Aorta (tissue), 5 donors: Measurements from ENCODE around the gene AGBL4. TPM values are rescaled to one million over a fixed set of nuclear protein-coding genes. Genes with fewer than 3 reads are reported as not detected.

Experiments used
- ATAC-seq: fragments of 200-7000 bp; cut with Tn5 transposase; one replicate; pipeline ENCODE4 v1.9.1; 2022; ENCODE audit warnings: moderate library complexity; ENCODE audit not compliant: low FRiP score
- DNase-seq, 2 donors: peaks; one replicate each; pipeline ENCODE4 v3.0.0-alpha.2; 2020
- H3K27ac ChIP-seq, 2 donors: one replicate each; pipeline ENCODE4 v1.5.1; 2013; ENCODE audit warnings: low read length in 2 of 2, mild to moderate bottlenecking in 2 of 2, moderate library complexity in 2 of 2, control low read depth in 1 of 2, inconsistent platforms in 1 of 2, low read depth in 1 of 2
- H3K27me3 ChIP-seq, 2 donors: one replicate each; pipeline ENCODE4 v1.6.1; 2013; ENCODE audit warnings: control low read depth in 1 of 2, low read length in 1 of 2, mild to moderate bottlenecking in 1 of 2, moderate library complexity in 1 of 2; ENCODE audit not compliant: insufficient read depth in 2 of 2, control insufficient read depth in 1 of 2
- H3K36me3 ChIP-seq, 2 donors: one replicate each; pipeline ENCODE4 v1.6.1; 2013; ENCODE audit warnings: control low read depth in 1 of 2, low read length in 1 of 2, mild to moderate bottlenecking in 1 of 2; ENCODE audit not compliant: insufficient read depth in 2 of 2, control insufficient read depth in 1 of 2
- H3K4me1 ChIP-seq, 2 donors: one replicate each; pipeline ENCODE4 v1.6.1; 2013; ENCODE audit warnings: low read length in 2 of 2, control low read depth in 1 of 2, mild to moderate bottlenecking in 1 of 2, moderate library complexity in 1 of 2; ENCODE audit not compliant: insufficient read depth in 2 of 2, control insufficient read depth in 1 of 2
- H3K4me3 ChIP-seq, 2 donors: one replicate each; pipeline ENCODE4 v1.5.1; 2013; ENCODE audit warnings: low read length in 2 of 2, control low read depth in 1 of 2, mild to moderate bottlenecking in 1 of 2
- H3K9me3 ChIP-seq: one replicate; pipeline ENCODE4 v1.6.1; 2013; ENCODE audit warnings: mild to moderate bottlenecking, low read length; ENCODE audit not compliant: control insufficient read depth
- WGBS, 2 donors: extraction: QIAGEN DNeasy Blood & Tissue Kit; methylation state at CpG; one replicate each; pipeline ENCODE4 v1.1.7; 2013; 5-methylcytosine and 5-hydroxymethylcytosine counted together
- intact Hi-C, 2 donors: fragments of 100-400 bp; cut with DNase I; formaldehyde crosslinking; loops; one replicate each; pipeline versions ENCODE4 v1.14.2 to v1.15.0; 2022
- polyA plus RNA-seq, 2 donors: library from polyadenylated mRNA; stranded (reverse); fragments of 200-250 nt; gene quantifications; one replicate each; pipeline ENCODE4 v1.2.3, GENCODE V29; 2013
- total RNA-seq, 2 donors: library from RNA; stranded (reverse); fragmentation: NEBNext Ultra II Directional; extraction: Animal tissue kit (Norgen Biotek cat#: 25700); gene quantifications; one replicate each; pipeline ENCODE4 v1.2.1, GENCODE V29; 2021
- donor health status: healthy with polysubstance abuse.
- donor health status: Bipolar disorder and iron deficiency.
- donor health status: DM: no; HTN: no; CAD: no.
- donor health status: DM: no; HTN: no; CAD: no.
- donor health status: DM: yes; HTN: yes; CAD: no.

AGBL4 gene
- total and polyA plus RNA-seq, 4 donors: 0.18 TPM; not detected in 3

- Histone ChIP-seq H3K9me3 (no peaks in the 10 kb centered on the region), H3K4me3 (no peak overlapping the region), H3K36me3 (no peaks in the 10 kb centered on the region), H3K27ac (no peak overlapping the region), H3K4me1 (peaks cover 0 to 3% of the 10 kb centered on the region in 2 donors), H3K27me3 (no peaks in the 10 kb centered on the region)
- intact Hi-C loops: no loop called here
- ATAC-seq (no peak), DNase-seq (no peak)
- 42 to 45% methylated on average over 2 of the region's 2 CpGs for WGBS, 2 donors
These were observed 1158.8 kb downstream of the AGBL4 start for GRCh38 chr1:48864913-48865312.

- Histone ChIP-seq H3K27ac (no peak overlapping the region), H3K4me1 (no peaks in the 10 kb centered on the region), H3K36me3 (no peaks in the 10 kb centered on the region), H3K4me3 (no peak overlapping the region), H3K9me3 (no peaks in the 10 kb centered on the region), H3K27me3 (no peaks in the 10 kb centered on the region)
- no peak for ATAC-seq
- intact Hi-C loops: no loop called here
- no peak for DNase-seq
- 34 to 42% methylated on average over 2 of the region's 2 CpGs for WGBS, 2 donors
These were observed 1164.3 kb downstream of the AGBL4 start for GRCh38 chr1:48859456-48859855.

- no peaks in the 10 kb centered on the region for H3K4me1 ChIP-seq
- no peaks in the 10 kb centered on the region for H3K9me3 ChIP-seq
- H3K4me3 ChIP-seq: no peak overlapping the region
- WGBS, 2 donors: 53 to 56% methylated on average over 3 of the region's 3 CpGs
- H3K36me3 ChIP-seq: no peaks in the 10 kb centered on the region
- H3K27ac ChIP-seq: no peak overlapping the region
- intact Hi-C loops: no loop called here
- DNase-seq: no peak
- H3K27me3 ChIP-seq: no peaks in the 10 kb centered on the region
- no peak for ATAC-seq
These were observed 1165.4 kb downstream of the AGBL4 start for GRCh38 chr1:48858200-48858920.

GRCh38 chr1:48853006-48853405, 1170.7 kb downstream of the AGBL4 start:
- Histone ChIP-seq H3K4me1 (no peaks in the 10 kb centered on the region), H3K4me3 (no peak overlapping the region), H3K27me3 (no peaks in the 10 kb centered on the region), H3K9me3 (no peaks in the 10 kb centered on the region), H3K36me3 (no peaks in the 10 kb centered on the region), H3K27ac (no peak overlapping the region)
- intact Hi-C loops: no loop called here
- ATAC-seq (no peak), DNase-seq (no peak)

- DNase-seq (no peak), ATAC-seq (no peak)
- no peak overlapping the region for H3K4me3 ChIP-seq
- WGBS, 2 donors: 22 to 26% methylated on average over 2 of the region's 2 CpGs
- intact Hi-C loops: no loop called here
- no peaks in the 10 kb centered on the region for H3K36me3 ChIP-seq
- no peak overlapping the region for H3K27ac ChIP-seq
- no peaks in the 10 kb centered on the region for H3K27me3 ChIP-seq
- no peaks in the 10 kb centered on the region for H3K9me3 ChIP-seq
- no peaks in the 10 kb centered on the region for H3K4me1 ChIP-seq
These were observed 1172.1 kb downstream of the AGBL4 start for GRCh38 chr1:48851638-48852037.

- WGBS, 2 donors: 92 to 94% methylated on average over 2 of the region's 2 CpGs
- Histone ChIP-seq H3K4me3 (no peak overlapping the region), H3K4me1 (no peaks in the 10 kb centered on the region), H3K27ac (no peak overlapping the region), H3K36me3 (no peaks in the 10 kb centered on the region), H3K27me3 (no peaks in the 10 kb centered on the region), H3K9me3 (no peaks in the 10 kb centered on the region)
- ATAC-seq (no peak), DNase-seq (no peak)
- intact Hi-C loops: no loop called here
These were observed 1175.7 kb downstream of the AGBL4 start for GRCh38 chr1:48848035-48848434.

GRCh38 chr1:48846441-48846840, 1177.3 kb downstream of the AGBL4 start:
- H3K4me1 ChIP-seq: no peaks in the 10 kb centered on the region
- intact Hi-C loops: no loop called here
- H3K36me3 ChIP-seq: no peaks in the 10 kb centered on the region
- H3K9me3 ChIP-seq: no peaks in the 10 kb centered on the region
- 88 to 97% methylated on average over 1 of the region's 1 CpG for WGBS, 2 donors
- H3K27ac ChIP-seq: no peak overlapping the region
- ATAC-seq (no peak), DNase-seq (no peak)
- H3K27me3 ChIP-seq: no peaks in the 10 kb centered on the region
- H3K4me3 ChIP-seq: no peak overlapping the region

GRCh38 chr1:48844187-48844586, 1179.6 kb downstream of the AGBL4 start:
- WGBS, 2 donors: 70% methylated on average over 3 of the region's 3 CpGs
- H3K4me3 ChIP-seq: no peak overlapping the region
- intact Hi-C loops: no loop called here
- no peaks in the 10 kb centered on the region for H3K4me1 ChIP-seq
- ATAC-seq (no peak), DNase-seq (no peak)
- H3K27me3 ChIP-seq: no peaks in the 10 kb centered on the region
- H3K27ac ChIP-seq: no peak overlapping the region
- H3K9me3 ChIP-seq: no peaks in the 10 kb centered on the region
- no peaks in the 10 kb centered on the region for H3K36me3 ChIP-seq

GRCh38 chr1:48841966-48842365, 1181.8 kb downstream of the AGBL4 start:
- H3K36me3 ChIP-seq: no peaks in the 10 kb centered on the region
- no peaks in the 10 kb centered on the region for H3K4me1 ChIP-seq
- 43 to 49% methylated on average over 2 of the region's 2 CpGs for WGBS, 2 donors
- no peak for DNase-seq
- no peak overlapping the region for H3K4me3 ChIP-seq
- H3K27me3 ChIP-seq: peaks cover 0 to 1% of the 10 kb centered on the region in 2 donors
- no peaks in the 10 kb centered on the region for H3K9me3 ChIP-seq
- intact Hi-C loops: no loop called here
- no peak overlapping the region for H3K27ac ChIP-seq
- ATAC-seq: no peak
